DOHH2 (cell line): ENCODE data around the gene CDH4.

ENCODE experiments used
- EZH2phosphoT487 ChIP-seq: fragments of 200-600 bp; sonication (generic); IDR thresholded peaks from 2 replicates; pipeline ENCODE4 v1.6.1; 2017; ENCODE audit warnings: borderline replicate concordance, mild to moderate bottlenecking, antibody characterized with exemption, low read length, moderate library complexity, mixed read lengths
- TF ChIP-seq, protein P1 (sequence below): fragments of 200-600 bp; sonication (generic); IDR thresholded peaks from one replicate; pipeline ENCODE4 v1.5.1; 2014; ENCODE audit warnings: antibody characterized with exemption, mild to moderate bottlenecking, low read depth, low read length; ENCODE audit not compliant: poor library complexity, severe bottlenecking

- TF ChIP-seq, protein P1, sequence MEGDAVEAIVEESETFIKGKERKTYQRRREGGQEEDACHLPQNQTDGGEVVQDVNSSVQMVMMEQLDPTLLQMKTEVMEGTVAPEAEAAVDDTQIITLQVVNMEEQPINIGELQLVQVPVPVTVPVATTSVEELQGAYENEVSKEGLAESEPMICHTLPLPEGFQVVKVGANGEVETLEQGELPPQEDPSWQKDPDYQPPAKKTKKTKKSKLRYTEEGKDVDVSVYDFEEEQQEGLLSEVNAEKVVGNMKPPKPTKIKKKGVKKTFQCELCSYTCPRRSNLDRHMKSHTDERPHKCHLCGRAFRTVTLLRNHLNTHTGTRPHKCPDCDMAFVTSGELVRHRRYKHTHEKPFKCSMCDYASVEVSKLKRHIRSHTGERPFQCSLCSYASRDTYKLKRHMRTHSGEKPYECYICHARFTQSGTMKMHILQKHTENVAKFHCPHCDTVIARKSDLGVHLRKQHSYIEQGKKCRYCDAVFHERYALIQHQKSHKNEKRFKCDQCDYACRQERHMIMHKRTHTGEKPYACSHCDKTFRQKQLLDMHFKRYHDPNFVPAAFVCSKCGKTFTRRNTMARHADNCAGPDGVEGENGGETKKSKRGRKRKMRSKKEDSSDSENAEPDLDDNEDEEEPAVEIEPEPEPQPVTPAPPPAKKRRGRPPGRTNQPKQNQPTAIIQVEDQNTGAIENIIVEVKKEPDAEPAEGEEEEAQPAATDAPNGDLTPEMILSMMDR, result no peak
- no peak for TF ChIP-seq EZH2phosphoT487
These were observed 4.8 kb downstream of the CDH4 start for GRCh38 chr20:61256824-61257223.
